HG03571 (cell line): ENCODE data around the gene SLC6A7.
A peak's percentile ranks its signal among the peaks of the same experiment; 100 is the strongest.

Experiments used
- ATAC-seq: cut with Tn5 transposase; IDR thresholded peaks from one replicate; pipeline ENCODE4 v1.9.1; 2021; ENCODE audit not compliant: unreplicated experiment

The SLC6A7 gene

DNA sequence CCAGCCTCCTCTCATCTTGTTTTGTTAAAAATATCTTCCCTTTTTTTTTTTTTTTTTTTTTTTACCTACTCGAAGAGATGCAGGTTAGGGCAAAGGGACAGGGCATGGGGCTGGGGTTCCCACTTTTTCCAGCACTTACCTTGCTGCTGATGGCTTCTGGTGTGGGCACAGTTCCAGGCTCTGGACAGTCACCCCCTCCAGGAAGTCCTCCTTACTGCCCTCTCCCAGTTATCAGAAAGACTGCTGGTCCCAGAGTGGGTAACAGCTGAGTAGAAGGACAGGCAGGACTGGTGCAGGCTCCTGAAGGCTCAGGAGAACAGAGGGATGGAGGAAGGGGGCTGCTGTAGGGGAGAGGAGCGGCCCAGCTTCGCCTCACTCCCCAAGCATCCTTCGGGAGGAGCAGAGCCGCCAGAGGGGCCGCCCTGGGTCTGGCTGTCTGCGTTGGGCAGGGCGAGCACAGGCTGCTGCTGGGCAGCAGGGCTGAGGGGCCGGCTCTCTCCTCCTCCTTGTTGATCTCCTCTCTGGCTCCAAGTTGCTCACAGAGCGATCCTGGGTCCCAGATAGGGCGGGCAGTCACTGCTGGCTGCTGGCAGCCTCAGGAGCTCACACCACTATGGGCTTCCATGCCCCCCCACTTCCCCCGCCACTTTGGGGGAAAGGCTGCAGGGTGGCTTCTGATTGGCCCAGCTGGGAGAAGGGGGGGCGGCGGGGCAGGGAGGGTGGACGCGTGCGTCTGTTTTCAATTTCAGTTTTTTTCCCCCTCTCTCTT is 34.4 kb upstream of the SLC6A7 start, which contains the start of gene PDGFRB:
Gene PDGFRB (minus strand): TSS at position 588 of the 769 bp plus-strand sequence. CDS start 18,798 bp downstream, outside the sequence.
- ATAC-seq = peak; percentile 51

DNA sequence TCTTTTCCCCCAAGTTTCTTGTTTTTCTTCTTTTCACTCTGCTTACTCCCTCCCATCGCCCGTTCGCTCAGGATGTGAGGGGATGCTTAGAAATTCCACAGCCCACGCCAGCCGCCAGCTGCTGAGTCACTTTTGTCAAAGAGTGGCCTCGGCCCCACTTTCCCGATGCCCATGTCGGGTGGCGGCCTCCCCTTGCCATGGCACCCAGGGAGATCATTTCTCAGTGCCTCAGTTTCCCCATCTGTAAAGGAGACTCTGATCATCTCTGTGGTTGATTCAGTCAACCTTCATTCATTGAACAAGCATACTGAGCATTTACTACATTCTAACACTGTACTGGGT is 33.9 kb upstream of the SLC6A7 start:
- no peak for ATAC-seq

DNA sequence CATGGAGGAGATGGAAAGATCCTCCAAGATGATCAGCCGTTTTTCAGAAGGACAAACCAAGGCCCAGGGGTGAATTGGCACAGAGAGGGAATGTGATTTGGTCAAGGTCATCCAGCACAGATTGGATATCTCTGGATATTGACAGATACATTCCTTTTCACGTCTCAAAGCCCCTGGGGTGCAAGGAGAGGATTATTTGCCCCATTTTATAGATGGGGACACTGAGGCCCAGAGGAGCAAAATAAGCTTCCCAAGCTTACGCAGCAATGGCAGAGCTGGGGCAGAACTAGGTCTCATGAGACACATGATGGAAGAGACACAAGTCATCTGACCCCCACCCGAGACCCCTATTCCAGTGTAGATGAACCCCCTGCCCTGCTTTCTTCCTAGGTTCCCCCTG is 33.3 kb upstream of the SLC6A7 start:
- ATAC-seq = no peak

DNA sequence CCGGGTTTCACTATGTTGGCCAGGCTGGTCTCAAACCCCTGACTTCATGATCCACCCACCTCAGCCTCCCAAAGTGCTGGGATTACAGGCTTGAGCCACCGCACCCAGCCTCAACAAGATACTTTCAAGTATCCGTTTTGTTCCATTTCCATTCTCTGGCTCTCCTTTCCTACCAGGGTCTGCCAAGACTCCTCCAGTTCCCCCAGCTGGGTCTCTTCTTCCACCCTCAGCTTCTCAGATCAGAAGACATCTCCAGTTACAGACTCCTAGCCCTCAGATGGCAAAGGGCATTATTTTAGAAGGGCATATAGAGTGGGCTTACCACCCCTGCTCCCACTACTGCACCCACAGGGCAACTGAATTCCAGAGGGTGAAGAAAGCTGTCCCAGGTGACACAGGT is 32.7 kb upstream of the SLC6A7 start:
- no peak for ATAC-seq

DNA sequence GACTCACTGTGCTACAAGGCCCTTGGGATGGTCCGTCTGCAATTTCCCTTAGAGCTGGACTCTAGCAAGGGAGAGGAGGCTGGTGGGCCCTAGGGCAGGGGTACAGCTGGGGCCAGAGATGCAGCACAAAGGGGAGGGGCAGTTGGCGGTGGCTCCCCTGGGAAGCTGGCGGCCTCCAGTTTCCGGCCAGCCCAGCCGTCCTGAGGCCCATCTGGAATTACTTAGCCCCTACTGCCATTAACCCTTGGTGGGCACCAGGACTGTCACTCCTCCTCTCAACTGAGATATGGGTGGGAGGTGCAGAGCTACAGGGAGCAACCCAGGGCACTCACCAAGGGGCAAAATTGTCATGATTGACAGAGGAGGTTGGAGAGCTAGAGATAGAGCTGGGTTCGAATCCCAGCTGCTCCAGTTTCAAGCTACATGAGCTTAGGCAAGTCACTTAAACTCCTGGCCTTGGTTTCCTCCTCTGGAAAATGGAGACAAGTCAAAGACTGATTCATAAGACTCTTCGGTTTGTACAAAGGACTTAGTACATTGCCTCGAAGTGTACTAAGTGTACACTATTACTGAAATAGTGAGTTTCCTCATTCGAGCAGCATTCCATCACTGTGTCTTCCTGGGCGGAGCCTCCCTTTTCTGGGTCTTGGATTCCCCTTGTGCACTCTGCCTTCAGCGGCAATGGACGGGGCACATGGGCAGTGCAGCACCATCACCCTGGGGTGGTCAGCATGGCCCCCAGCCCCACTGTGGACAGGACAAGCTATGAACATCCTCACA is 31.5 kb upstream of the SLC6A7 start:
- ATAC-seq = no peak

DNA sequence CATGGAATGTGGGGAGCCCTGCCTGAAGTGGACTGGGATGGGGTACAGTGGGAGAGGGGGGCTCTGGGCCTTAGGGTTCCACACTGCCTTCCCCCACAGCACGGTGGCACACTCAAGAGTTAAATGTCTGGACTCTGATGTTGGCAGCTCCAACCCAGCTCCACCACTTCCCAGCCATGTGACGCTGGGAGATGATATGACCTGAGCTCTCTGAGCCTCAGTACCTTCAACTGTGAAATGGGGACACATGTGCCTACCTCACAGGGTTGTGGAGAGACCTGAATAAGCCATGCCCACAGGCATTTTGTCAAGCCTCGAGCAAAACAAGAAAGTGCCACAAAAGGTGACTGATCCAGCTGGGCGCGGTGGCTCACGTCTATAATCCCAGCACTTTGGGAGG is 30.8 kb upstream of the SLC6A7 start:
- no peak for ATAC-seq

DNA sequence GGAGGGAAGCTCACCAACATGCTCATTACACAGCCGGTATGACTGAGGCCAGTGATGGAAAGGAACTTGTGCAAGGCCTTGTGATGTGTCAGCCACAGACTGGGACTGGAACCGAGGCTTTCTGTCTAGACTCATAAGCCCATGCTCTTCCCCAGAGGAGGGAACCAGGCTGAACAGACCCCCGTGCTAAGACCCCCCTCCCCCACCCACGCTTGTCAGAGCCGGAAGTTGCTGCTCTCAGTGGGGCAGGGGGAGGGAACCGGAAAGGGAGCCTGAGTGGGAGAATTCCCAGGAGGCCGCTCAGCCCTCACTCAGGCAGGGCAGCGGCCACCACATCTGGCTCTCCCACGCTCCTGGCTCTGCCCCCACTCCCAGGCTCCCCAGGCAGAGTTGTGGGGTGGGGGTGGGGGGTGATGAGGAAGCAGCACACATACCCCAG is 30.1 kb upstream of the SLC6A7 start:
- ATAC-seq = no peak

DNA sequence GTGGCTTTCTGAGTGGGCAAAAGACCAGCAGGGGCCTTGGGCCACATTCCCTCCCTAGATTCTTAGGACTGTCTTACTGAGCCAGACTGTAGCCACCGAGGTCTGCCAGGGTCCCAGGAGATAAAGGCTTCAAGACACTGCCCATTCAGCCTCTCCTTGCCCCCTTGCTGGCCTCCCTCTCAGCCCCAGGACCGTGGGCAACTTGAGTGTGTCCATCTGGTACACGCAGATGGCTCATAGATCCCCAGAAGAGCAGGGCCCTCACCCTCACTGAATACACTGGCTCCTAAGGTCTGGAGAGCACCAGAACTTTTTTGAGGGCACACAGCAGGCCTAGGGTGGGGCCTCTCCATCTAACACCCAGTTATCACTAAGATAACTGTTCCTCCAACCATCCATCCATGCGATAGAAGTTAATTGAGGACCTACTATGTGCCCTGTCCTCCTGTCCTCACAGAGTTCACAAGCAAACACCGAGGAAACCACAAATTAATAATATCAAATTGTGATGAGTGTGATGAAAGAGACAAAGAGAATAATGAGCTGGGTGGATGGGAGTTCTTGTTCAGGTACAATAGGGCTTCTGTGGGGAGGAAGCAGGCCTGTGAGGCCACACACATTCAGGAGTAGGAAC is 29.3 kb upstream of the SLC6A7 start:
- no peak for ATAC-seq

DNA sequence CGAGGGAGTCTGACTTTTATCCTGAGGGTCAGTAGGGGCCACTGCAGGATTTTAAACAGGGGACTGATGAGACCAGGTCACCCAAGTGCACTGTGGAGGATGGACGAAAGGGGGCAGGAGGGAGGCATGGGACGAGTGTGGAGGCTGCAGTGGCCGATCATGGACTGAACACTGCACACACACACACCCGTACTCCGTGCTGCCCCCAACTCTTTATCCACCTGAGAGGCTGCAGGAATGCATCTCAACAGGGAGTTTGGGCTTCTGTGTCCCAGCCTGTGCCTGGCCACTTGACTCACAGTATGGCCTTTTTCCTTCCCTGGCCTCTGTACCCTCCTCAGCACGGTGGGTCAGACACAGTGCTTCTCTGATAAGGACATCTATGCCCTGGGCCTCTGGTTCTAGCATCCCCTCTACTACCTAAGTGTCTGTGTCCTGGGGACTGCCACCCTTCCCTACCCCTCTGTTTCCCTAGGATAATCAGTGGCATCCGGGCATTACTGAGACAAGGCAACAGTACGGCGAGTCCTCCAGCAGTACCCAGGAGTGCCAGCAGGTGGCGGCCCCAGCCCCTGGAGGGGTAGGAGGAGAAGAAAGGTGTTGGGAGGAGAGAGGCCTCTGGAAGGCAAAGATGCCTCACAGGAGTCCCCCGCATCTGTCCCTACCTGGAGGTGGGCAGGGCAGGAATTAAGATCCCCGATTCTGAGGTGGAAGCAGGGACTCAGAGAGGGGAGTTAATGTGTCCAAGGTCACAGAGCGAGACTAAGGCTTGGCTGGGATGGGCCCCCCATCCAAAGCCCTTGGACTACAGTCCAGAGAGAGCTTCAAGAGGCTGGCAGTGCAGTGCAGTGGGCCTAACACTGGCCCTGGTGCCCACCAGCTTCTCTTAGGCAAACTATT is 28.4 kb upstream of the SLC6A7 start:
- peak; percentile 59 for ATAC-seq

DNA sequence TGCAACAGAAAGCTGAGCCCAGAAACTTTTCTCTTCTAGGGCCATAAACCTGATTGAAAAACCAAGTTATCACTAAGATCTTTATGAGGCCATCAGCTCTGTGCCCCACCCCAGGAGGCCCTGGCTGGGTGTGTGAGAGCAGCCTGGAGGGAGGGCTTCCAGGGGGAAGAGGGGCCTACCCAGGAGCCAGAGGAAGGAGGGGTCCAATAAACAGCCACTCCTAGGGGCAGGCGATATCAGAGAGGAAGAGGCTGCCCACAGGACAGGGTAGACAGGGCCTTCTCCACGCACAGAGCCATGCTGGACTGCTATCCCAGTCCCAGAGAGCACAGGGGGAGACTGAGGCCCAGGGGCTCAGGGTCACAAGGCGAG is 27.7 kb upstream of the SLC6A7 start:
- no peak for ATAC-seq

DNA sequence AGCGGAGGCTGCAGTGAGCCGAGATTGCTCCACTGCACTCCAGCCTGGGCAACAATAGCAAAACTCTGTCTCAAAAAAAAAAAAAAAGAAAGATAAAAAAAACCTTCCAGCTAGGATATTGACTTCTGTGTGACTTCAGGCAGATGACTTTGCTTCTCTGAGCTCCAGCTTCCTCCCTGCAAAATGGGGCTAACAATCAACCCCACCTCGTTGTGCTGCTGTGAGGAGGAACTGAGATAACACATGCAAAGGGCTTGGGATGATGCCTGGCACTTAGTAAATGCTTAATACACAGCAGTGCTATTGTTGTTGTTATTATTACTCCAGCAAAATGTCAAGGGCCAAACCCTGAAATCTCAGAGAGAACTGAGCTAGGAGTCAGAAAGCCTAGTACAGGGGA is 26.8 kb upstream of the SLC6A7 start:
- ATAC-seq = no peak

DNA sequence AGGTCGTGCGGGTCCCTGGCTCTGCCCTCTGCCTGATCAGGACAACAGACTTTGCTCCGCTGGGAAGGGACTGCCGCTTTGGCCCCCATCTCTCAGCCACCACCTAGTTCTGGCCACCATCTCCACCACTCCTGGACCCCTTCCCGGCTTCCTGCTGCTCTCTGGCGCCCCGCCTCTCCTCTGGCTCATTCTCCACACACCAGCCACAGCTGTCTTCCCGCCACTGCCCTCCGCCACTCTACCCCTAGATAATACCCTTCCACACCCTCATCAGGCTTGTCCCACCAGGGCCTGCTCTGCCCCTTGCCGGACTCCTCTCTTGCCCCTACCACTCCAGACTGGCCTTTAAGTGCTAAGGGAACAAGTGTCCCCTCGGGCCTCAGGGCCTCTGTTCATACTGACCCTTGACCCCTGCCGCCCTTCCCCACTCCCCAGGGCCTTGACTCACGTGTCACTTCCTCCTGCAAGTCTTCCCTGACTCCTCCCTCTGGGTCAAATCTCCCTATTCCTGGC is 26.3 kb upstream of the SLC6A7 start:
- no peak for ATAC-seq

DNA sequence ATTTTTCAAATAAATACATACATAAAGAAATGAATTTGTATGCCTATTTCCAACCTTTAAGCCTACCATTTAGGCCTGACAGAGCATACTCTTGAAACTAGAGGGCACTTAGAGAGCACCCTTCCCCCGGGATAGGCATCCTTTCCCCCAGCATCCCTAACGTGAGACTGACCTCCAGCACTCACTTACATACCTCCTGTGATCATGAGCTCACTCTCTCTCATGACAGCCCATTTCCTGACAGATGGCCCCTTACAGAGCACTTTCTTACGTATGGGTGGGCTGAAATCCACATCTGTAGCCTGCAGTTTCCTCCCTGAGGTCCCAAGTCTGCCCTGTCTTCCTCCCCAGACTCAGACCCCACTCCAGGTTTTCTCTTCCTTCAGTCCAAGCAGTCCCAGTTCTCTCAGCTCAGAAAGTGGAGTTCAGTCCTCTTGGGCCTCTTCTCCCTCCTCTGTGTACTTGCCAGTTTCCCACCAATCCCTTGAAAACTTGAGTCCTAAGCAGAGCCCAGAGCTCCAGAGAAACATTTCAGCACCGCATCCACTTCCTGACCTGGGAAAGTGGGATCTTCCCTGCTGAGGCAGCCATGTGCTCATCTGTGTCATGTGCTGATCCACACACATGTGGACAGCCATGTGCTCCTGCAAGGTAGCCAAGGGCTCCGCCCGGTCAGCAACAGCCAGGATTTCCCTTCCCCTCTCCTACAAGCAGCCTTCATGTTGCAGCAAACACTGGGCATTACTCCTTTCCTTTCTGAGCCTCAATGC is 25.5 kb upstream of the SLC6A7 start:
- ATAC-seq = no peak

DNA sequence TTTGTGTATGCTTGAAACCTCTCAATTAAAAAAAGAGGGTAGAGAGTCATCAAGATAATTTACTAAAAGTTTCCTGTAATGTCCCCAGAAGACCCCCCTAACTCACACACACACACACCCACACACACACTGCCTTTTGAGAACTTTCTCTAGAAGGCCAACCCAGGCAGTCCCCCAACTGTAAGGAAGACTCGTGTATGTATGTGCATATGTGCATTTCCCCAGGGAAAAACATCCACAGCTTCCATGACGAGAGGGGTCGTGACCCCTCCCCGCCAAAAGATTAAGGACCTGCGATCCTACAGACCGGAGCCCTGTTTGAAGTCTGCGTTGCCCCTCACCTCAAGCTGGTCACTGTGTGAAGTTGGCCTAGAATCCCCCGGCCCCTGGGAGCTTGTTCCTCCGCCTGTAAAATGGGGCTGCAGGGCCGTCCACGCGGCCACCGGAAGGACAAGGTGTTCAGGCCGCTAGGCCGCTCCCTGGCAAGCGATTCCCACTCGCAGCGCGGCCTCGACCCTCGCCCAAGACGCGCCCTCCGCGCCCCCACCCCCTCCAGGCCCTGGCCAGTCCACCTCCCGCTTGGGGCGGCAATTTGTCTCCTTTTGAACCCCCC is 23.7 kb upstream of the SLC6A7 start:
- no peak for ATAC-seq

DNA sequence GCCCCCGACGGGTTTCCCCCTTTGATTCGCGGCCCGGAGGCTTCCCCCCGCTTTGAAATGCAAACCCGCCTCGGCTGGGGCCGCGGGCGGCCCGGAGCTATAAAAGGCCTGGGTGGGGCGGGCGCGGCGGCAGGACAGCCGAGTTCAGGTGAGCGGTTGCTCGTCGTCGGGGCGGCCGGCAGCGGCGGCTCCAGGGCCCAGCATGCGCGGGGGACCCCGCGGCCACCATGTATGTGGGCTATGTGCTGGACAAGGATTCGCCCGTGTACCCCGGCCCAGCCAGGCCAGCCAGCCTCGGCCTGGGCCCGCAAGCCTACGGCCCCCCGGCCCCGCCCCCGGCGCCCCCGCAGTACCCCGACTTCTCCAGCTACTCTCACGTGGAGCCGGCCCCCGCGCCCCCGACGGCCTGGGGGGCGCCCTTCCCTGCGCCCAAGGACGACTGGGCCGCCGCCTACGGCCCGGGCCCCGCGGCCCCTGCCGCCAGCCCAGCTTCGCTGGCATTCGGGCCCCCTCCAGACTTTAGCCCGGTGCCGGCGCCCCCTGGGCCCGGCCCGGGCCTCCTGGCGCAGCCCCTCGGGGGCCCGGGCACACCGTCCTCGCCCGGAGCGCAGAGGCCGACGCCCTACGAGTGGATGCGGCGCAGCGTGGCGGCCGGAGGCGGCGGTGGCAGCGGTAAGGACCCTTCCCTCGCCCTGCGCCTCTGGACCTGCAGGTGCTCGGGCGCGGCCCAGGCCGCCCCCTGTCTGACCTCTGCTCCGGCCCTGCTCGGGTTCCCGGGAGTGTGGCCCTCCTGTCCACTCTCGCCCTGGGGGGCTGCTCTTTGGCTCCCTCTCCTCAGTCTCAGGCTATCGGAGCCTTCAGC is 23.0 kb upstream of the SLC6A7 start, which contains the start of gene CDX1:
Gene CDX1 (plus strand): TSS at position 129 of the 862 bp plus-strand sequence. CDS start 99 bp downstream, at position 228.
- no peak for ATAC-seq

DNA sequence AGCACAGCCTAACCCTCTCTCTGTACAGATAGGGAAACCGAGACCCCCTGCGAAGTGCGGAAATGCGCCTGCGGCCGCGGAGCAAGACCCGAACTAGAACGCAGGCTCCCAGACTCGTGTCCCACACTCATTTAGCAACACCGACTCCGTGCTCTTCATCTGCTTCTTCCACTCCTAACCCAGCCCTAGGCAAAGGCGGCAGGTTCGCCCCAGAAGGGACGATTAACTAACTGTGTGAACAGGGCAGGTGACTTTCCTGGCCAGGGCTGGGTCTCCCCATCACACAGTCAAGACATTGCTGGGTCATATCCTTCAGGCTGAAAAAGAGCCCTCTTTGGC is 22.4 kb upstream of the SLC6A7 start:
- ATAC-seq = no peak

DNA sequence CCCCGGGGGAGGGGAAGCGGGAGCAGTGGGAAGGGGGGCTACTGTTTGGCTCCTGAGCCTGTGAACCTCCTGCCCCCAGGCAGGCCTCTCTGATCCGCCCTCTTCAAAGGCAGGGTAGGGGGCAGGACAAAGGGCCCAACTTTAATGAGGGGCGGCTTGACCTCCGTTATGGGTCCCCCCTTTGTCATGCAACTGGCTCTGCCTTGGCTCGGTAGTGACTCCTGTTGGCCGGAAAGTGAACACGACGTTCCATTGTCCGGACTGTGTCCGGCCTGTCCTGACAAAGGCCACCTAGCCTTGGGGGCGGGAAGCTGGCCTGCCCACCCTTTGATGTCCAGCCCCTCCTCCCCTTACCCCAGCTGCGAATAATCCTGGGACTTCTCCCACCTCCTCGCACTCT is 22.0 kb upstream of the SLC6A7 start:
- ATAC-seq = no peak

DNA sequence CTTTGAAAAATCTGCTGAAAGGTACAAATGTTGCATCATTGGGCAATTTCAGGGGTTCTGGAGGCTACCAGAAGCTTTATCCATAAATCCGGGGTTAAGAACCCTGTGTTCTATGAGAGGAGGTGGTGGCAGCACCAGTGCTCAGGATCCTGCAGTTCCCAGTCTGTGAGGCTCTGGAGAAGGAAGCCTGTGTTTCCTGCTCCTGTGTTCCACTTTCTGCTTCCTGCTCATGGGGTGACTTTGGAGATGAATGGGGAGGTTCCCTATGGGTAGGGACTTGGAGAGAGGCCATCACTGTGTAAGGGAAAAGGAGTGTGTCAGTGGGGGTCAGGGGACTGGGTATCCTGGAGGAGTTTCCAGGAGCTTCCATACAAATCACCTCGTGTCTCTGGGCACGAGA is 21.0 kb upstream of the SLC6A7 start:
- ATAC-seq = no peak

DNA sequence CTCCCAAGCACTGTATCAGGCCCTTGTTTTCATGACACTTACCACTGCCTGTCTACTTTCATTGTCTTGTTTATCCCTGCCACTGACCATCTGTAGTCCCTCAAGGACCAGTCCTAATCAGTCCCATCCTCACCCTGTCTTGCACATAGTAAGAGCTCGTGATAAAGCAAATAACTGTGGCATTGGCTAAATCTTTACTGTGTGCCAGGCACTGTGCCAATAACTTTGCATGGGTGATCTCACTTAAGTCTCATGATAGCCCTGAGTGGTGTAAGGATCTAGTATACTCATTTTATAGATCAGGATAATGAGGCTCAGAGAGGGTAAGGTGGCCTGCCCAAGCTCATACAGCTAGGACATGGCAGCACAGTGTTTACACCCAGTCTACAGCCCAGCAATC is 17.7 kb upstream of the SLC6A7 start:
- ATAC-seq = no peak
